Embryonic facial prominence (tissue), 1 donor: ENCODE measurements around the gene BRINP1.

Source experiments
- DNase-seq: peaks from one replicate; pipeline ENCODE4 v3.0.0-alpha.2; 2016; ENCODE audit errors: extremely low spot score

BRINP1 gene

DNA sequence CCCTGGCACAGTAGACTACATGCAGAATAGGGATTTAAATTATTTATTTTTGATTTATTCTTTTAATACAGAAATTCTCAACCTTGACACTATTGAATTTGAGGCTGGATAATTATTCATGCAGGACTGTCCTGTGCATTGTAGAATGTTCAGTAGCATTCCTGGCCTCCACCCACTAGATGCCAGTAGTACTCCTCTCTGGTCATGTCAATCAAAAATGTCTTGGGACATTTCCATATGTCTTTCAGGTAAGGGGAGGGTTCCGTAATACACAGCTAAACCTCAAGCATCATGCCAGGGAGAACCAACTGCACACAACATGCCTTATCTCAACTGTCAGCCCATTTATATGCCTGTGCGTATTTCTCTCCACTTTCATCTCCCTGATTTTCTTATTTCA, 231.8 kb downstream of the BRINP1 start:
- no peak for DNase-seq

DNA sequence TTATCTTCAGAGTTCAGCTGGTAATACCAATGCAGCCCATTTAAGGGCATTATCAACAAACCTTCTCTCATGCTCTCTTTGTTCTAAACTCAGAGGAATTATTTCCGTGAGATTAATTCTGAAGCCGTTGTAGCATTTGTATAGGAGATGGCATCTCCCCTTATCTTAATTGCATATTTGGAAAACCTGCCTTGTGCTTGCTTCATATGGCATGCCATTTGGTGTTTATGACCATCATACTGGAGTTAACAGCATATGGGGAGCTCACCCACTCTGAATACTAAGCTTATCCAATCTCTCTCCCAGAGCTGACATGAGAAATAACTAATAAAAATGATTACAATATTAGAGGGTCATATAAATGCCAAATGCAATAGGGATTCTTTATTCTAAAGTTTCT, 243.2 kb downstream of the BRINP1 start:
- DNase-seq = no peak

DNA sequence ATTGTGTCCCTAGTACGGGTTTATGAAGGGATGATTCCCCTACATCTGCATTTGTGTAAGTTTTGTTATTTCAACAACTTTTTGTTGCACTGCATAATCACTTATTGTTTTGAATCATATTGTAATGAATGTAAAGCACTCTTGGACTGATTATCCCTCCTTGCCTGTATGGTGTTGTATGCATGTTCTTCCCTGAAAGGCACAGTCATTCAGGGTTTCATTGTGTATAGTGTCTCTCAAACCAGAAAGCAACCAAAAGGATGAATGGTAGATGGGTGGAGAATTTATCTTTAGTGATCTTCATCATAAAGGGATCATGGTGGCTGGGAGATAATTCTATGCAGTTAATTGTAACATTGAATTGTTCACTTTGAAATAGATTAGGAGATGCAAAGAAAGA, 247.3 kb downstream of the BRINP1 start:
- DNase-seq = no peak

DNA sequence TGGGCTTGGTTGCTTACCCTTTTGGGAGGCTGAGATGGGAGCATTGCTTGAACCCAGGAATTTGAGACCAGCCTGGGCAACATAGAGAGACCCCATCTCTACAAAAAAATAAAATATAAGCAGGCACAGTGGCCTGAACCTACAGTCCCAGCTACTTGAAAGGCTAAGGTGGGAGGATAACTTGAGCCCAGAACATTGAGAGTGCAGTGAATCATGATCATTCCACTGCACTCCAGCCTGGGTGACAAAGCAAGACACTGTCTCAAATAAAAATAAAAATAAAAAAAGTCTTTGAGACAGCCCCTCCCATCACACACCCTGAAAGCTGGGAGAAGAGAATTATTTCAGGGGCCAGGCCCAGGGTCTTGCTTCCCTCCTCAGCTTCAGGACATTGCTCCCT, 251.8 kb downstream of the BRINP1 start:
- no peak for DNase-seq
